Retinal pigment epithelial cell (primary cell): Measurements from ENCODE around the gene KIAA1217.

Source experiments
- DNase-seq: peaks from one replicate; pipeline ENCODE4 v3.0.0-alpha.2; 2010; ENCODE audit warnings: low read depth
- H3K4me3 ChIP-seq: 2 replicates; pipeline ENCODE4 v1.5.1; 2011; ENCODE audit warnings: mild to moderate bottlenecking, low read length, control low read depth, moderate library complexity
- TF ChIP-seq, protein P1 (sequence below): conservative IDR thresholded peaks from 2 replicates; pipeline ENCODE4 v1.5.1; 2011; ENCODE audit warnings: low read depth, low read length, control low read depth, inconsistent platforms

KIAA1217 gene

DNA sequence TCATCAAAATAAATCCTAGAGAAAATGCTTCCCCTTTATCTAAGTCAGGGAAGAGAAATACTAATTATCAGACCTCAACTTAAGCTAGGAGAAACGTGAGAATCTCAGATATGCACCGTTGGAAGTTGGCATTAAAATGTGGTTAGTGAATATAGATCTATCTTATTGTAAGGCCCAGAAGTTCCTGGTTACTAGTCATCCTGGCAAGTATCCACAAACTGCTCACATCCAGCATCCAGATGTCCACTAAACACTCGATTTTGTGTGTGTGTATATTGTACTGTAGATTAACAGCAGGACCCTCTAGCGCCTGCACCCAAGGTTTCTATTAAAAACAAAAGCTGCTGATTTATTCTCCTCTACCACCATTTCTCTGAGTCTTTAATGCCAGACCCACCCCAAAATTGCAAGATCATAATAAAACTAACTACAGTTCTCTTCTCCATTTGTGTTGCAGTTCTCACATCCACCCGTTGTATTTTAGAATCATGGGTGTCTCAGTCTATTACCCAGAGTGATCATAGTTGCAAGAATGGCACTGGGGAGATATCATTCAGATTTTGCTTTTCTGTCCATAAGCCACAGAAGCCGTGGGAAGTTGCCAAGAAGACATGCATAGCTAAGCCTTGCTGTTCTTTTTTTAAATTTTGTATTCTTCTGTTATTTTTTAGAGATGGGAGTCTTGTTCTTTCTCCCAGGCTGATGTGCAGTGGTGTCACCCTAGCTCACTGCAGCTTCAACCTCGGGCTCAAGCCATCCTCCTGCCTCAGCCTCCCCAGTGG is 165.4 kb downstream of the KIAA1217 start:
- TF ChIP-seq, protein P1, sequence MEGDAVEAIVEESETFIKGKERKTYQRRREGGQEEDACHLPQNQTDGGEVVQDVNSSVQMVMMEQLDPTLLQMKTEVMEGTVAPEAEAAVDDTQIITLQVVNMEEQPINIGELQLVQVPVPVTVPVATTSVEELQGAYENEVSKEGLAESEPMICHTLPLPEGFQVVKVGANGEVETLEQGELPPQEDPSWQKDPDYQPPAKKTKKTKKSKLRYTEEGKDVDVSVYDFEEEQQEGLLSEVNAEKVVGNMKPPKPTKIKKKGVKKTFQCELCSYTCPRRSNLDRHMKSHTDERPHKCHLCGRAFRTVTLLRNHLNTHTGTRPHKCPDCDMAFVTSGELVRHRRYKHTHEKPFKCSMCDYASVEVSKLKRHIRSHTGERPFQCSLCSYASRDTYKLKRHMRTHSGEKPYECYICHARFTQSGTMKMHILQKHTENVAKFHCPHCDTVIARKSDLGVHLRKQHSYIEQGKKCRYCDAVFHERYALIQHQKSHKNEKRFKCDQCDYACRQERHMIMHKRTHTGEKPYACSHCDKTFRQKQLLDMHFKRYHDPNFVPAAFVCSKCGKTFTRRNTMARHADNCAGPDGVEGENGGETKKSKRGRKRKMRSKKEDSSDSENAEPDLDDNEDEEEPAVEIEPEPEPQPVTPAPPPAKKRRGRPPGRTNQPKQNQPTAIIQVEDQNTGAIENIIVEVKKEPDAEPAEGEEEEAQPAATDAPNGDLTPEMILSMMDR, result no peak
- H3K4me3 ChIP-seq, result no peak overlapping the region
- no peak for DNase-seq

DNA sequence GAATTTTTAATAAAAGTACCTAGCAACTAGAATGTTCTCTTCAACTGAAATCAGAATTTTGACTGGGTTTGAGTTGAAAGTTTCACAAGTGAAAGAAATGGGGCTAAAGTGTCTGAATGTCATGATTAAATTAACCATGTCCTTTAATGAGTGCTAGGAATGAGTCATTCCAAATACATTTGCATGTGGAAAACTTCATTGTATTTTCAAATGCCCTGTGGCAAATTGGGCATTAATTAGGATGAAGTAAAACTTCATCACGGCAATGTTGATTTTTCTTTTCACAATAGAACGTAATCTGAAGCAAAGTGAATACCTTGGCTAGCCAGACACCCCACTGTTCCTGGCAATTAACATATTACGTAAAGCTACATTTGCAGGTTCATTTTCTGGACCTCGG is 166.6 kb downstream of the KIAA1217 start:
- no peak for DNase-seq
- no peak overlapping the region for H3K4me3 ChIP-seq
- TF ChIP-seq, protein P1, result no peak

DNA sequence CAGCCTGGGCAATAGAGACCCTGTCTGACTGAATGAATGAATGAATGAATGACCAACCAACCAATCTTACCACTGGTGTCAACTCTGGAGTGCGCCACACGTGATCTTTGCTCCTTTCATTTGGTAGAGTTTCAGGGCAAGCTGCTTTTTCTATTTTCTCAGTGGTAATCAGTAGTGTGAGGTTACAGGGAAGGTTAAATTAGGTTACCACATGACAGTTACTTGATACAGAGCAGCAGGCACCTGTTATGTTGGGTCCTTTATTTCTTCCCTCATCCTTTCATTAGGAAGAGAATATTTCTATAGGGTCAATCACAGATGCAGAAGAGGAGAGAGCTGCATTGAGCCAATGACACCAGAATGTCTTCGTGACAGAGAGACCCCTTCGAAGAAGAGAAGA is 167.8 kb downstream of the KIAA1217 start:
- TF ChIP-seq, protein P1, result no peak
- no peak overlapping the region for H3K4me3 ChIP-seq
- DNase-seq, result no peak

DNA sequence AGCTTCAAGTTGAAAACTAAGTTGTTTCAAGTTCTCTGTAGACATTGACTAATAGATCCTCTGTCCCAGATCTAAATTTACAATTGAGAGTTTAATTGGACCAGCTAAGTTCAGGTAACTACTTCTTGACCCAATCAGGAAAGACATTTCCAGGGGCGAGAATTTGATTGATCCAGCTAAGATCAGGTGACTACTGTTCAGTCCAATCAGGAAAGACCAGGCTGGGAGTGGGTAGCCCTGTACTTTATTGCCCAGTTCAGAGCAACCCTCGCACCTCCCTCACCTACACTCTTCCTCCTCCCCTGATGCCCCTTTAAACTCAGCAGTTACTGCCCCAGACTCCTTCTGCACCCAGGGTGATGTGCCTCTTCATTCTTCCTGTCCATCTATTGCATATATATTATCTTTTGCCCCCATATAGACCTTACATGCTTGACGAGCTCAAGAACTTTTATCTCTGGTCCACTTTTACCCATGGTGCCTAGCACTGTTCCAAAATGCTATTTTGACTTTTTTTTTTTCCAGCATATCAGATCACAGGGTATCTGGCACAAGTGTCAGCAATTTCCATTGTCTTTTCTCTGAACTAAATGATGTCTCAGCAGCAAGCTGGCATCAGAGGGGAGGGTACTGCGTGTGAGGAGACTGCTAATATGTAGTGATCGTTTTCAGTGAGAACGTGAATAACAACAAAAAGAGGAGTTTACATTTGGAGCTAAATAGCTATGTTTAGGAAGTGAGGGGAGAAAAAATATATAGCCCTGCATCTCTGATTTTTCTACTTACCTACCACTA is 169.4 kb downstream of the KIAA1217 start:
- DNase-seq, result no peak
- TF ChIP-seq, protein P1, result no peak

DNA sequence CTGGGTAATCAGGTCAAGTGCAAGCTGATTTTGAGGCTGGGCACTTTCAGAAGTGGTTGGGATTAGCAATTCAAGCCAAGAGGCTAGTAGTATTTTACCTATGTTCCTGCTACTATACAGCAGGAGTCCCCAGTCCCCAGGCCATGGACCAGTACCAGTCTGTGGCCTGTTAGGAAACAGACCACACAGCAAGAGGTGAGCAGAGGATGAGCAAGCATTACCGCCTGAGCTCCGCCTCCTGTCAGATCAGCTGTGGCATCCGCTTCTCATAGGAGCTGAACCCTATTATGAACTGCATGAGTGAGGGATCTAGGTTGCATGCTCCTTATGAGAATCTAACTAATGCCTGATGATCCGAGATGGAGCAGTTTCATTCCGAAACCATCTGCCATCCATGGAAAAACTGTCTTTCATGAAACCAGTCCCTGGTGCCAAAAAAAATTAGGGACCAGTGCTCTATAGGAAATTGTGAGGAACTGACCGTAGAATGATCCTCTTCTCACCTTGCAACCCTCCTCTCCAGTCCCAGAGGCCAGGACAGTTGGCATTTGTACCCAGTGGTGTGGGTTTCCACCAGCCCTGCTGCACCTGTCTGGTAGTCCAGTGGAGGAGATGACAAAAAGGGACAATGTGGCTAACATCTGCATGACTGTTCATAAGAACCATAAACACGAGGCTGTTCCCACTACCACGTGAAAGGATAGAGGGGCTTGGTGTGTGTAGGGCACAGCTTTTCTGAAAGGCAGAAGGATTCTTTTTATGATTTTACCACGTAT is 172.5 kb downstream of the KIAA1217 start:
- TF ChIP-seq, protein P1, result no peak
- no peak overlapping the region for H3K4me3 ChIP-seq
- no peak for DNase-seq

More for the DNA sequence above, 169.4 kb downstream of the KIAA1217 start:
- no peak overlapping the region for H3K4me3 ChIP-seq

DNA sequence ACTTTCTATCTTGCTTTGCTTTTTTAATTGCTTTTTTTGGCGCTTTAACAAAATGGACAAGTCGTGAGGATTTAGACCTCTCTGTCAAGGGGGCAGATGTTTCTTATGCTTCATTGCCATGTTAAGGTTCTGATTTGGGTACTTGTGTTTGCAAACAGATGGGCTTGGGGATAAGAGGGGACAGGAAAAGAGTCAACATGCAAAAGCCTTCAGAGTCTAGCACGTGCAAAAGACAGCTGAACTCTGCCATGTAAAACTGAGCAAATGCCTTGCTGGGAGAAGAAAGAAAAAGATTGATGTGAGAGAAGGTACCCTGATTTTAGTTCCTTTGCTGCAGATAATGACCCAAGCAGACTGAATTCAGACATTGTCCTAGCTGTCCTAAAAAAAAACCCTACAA is 173.1 kb downstream of the KIAA1217 start:
- H3K4me3 ChIP-seq, result no peak overlapping the region
- TF ChIP-seq, protein P1, result no peak
- no peak for DNase-seq
